GM18498 (cell line): ENCODE results near the gene UNC5C.

Experiments used
- ATAC-seq: cut with Tn5 transposase; IDR thresholded peaks from one replicate; pipeline ENCODE4 v1.9.1; 2021; ENCODE audit warnings: mild to moderate bottlenecking, moderate library complexity; ENCODE audit not compliant: unreplicated experiment

The UNC5C gene

GRCh38 chr4:95524184-95524583 is 24.6 kb downstream of the UNC5C start:
- no peak for ATAC-seq

DNA sequence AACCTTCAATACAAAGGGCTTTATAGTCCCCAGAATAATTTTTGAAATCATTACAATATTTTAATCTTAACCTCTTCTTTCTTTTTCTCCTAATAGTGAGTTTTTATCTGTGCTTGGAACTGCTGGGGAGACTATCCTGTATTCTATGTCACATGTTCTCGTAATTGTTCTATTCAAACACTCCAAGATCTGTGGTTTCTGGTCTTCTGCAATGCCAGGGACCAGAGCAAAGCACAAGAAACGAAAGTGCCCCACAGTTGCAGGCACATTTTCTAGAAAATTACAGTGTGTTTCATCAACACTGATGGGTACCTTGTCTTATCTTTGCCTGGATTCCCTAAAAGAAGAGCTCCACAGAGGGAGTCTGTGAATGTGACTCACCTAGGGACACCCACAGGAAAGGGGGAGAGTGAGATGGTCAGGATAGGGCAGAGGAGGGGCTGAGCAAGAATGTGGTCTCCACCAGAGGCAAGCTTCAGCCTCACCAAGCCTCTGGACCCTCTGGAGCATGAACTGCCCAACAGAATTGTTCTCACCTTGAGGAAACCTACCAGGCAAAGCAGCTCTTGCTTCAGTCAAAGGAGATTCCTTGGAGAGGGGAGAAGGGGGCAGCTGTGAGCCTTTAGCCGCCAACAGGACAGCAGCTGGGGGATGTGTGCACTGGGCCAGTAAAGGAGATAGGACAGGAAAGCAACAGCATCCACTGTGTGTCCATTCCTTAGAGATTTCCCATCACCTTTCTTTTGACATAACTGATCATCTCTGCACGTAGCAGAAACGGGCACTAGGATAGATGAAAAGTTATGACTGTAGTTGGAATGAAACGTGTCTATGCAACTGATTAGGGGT is 25.9 kb downstream of the UNC5C start:
- no peak for ATAC-seq

DNA sequence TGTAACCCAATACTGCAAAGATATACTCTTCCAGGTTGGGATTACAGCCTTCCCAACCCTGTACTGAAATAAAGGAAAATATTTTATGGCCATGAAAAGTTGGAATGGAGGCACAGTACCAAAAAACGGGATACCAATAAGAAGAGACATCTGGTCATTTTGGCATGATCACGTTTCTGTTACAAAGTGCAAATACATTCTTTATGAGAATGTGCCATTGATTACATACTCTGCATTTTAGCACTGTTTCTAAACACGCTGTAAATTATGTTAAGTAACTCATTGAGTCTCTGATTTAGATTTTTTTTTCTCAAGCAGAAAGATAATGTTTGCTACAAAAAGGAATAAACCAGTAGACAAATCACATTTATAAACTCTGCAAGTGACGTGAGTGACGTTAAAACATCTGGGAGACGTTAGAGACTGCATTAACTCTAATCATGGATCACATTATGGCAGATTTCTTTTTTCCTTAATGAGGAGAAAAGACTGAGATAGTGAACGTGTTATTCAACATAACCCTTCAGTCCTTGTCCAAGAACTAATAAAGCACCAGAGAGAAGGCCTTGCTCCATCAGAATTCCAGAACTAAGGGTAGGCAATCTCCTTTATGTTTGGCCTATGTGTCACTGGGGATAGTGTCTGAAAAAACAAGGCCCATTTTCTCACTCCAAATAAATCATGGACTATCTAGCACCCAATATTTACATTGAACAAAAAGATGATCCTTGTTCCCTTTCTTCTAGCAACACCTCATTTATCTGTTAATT is 31.0 kb downstream of the UNC5C start:
- ATAC-seq, result no peak

DNA sequence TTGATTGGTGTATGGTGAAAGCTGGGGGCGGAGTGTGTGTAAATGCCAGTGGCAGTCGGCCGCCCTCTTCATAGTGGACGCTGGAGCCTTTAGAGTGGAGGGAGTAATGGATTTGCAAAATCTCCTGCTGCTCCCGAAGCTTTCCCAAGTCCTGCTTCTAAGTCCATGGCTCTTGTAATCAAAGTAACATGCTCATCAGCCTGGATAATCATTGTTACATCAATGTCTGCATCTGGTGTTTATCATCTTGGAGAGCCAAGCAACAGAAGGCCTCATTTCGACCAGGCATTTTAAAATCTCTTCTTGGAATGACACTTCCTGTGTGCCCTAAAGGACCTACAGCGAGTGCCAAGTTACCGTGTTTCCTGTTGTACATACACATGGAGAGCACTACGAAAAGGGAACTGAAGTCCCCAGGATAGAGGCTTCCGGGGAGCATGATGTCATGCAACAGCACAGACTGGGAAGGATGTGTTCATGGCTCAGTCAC is 32.2 kb downstream of the UNC5C start:
- ATAC-seq, result no peak

DNA sequence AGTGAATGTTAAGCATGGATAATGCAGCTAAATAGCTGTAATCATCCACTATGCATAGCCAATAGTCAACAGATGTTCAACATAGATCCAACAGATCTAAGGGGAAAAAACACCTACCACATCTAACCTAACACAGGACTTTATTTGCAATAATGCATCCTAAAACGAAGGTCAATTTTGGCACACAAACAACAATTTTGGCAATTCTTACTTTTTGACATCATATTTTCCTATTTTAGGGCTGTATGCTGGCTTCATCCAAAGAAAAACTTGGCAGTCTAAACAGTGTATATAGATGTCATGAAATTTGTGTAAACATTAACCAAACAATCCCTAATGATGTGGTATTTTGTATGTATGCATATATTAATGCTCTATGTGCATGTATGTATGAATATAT is 33.2 kb downstream of the UNC5C start:
- no peak for ATAC-seq

DNA sequence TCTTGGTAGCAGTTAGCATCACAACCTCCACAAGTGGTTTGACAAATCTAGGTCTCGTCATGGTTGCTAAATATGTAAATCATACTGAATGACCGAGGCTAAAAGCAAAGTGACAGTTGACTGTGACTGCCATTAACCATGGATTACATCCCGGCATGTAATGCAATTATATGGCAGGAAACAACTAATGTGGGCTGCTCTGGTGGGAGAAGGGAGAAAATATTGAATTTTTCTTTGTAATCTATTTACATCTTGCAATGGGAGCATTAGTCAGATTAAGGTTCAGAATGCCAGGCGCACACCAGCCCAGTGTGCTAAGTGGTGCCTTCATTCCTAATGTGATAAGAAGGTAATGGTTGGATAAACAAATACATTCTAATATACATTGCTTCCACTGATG is 35.8 kb downstream of the UNC5C start:
- no peak for ATAC-seq

DNA sequence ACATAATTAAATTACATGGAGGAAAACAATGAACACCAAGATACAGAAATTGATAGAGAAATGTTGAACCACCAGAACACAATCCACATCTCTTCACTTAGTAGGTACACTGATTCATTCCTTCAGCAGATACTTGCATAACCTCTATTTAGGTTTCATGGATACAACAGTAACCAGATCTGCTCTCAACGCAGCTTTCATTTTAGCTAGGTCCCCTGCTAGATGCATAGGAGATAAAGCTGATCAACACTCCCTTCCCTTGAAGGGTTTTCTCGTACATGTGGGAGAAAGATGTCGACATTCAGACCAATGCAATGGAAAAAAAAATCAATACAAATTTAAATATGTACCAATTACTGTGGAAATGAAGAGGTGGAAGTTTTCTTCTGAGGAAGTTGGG is 37.3 kb downstream of the UNC5C start:
- ATAC-seq, result no peak

GRCh38 chr4:95510877-95511276 is 37.9 kb downstream of the UNC5C start:
- no peak for ATAC-seq

- ATAC-seq, result no peak
Observed at GRCh38 chr4:95510145-95510544, 38.6 kb downstream of the UNC5C start.

DNA sequence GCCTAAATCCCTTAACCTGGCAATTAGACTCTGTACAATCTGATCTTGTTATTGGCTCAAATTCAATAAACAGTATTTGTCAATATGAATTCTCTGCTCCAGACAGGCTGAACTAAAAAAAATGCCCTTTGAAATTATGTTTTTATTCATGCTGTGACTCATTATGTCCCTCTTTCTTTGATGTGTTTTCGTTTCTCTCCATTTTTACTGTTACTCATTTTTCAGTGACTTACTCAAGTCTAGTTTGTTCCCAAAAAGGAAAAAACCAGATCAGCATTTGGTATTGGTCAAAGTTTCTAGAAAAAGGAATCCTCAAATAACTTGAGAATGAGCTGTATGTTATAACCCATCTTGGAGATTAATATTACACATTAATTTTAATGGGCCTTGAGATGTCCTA is 40.4 kb downstream of the UNC5C start:
- ATAC-seq, result no peak

- ATAC-seq, result no peak
Observed at GRCh38 chr4:95507561-95507960, 41.2 kb downstream of the UNC5C start.

DNA sequence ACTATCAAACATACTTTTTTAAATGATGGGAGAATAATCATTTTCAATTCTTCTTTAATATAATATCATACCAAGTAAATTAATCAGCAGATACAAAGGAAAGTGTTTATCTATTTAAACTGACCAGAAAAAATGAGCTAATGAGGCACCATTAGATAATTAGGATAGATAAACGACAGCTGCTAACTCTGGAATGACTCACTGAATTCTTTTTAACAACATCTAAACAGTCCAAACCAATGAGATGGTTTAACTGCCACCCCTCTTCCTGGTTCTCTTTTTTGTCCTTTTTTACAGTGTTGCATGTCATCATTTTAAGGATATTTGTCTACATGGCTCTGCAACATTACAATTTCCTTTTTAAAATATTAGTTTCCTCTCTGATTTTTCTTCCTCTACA is 41.6 kb downstream of the UNC5C start:
- ATAC-seq, result no peak

DNA sequence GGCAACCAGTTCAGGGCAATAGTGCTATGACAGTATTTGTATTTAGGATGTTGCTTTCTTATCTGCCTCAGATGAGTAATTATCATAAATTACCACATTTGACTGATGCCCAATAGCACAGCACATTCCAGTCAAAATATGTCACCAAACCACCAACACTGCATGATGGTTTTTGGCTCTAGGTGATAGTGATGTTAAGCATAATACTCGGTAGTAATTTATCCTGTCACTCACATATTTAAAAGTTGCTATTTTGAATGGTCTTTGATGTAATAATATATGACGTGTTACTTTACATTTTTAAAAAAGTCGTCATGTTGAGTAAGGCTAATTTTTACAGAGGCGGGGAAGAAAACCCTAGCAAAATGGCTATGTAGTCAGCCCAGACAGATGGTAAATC is 42.5 kb downstream of the UNC5C start:
- ATAC-seq, result no peak

- ATAC-seq, result no peak
Observed at GRCh38 chr4:95505799-95506198, 43.0 kb downstream of the UNC5C start.

DNA sequence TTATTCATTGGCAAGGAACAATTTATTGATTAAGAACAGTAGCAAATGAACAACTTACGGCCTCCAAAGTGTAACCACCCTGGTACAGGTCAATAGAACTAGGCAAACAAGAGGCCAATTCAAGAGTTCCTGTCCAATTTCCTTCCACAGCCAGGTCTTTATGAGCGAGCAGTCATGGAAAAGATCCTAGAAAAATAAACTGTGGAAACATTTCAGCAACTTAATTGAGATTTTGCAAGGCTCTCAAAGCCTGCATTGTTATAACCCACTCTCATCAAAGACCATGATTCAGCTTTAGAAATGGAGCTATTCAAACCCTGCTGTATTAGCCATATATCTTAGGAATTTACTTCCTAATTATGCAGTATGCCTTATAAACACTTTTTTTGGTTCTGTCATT is 43.6 kb downstream of the UNC5C start:
- ATAC-seq, result no peak

DNA sequence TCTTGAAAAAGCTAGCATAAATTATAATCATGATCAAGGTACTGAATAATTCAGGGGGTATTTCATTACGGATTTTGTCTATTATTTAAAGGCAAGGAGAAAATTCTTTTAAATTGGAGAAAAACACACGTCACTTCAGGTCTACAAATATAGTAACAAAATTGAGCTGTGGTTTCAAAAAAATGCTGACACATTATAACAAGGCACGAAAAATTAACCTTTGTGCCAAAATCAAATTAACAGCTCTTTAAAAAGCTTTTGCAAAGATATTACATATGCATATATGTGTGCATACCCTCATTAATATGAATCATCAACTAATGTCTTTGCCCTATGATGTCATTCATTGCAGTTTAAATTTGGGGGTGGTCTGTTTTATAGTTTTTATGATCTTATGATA is 44.3 kb downstream of the UNC5C start:
- no peak for ATAC-seq

DNA sequence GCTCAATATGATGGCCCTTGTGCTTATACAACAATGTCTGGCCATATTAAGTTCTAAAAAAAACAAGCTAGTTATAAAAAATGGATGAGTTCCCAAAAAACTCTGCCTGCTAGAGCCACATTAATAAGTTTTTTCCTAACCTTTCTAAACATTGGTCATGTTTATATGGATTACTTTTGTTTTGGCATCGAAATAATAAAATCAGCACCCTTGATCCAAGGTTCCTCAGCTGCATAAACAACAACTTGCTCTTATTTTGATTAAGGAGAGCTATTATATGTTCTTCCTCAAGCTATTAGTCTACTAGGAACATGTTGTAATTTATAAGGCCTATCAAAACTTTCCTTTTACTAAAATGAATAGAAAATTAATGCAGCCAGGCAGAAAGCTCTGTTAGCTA is 48.4 kb downstream of the UNC5C start:
- ATAC-seq, result no peak

DNA sequence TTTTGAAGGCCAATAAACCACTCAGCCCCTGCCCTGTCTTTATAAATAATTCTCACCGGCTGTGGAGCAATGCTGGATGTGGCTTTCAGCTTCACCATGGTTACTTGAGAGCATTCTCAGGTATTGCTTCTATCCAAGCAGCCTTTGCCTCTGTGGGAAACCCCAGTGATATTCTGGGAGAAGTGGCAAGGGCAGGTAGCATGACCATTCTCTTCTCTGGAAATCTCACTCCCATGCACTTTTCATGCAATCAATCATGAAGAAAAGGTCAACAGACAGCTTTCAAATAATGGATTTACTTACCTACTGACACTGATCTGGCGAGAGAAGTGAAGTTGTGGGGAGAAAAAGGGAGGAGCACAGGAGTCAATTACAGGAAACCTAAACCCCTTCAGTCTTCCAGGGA is 49.5 kb downstream of the UNC5C start:
- no peak for ATAC-seq

GRCh38 chr4:95494186-95494585 is 54.6 kb downstream of the UNC5C start:
- no peak for ATAC-seq

DNA sequence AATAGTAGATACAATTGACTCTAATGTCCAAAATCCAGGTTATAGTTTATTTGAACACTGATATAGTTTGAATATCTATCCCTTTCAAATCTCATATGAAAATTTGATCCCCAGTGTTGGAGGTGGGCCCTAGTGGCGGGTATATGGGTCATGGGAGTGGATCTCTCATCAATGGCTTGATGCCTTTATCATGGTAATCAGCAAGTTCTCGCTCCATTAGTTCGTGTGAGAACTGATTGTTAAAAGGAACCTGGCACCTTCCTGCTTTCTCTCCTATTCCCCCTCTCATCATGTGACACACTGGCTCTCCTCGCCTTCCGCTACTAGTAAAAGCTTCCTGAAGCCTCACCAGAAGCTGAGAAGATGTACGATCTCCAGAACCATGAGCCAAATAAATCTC is 70.1 kb downstream of the UNC5C start:
- no peak for ATAC-seq

DNA sequence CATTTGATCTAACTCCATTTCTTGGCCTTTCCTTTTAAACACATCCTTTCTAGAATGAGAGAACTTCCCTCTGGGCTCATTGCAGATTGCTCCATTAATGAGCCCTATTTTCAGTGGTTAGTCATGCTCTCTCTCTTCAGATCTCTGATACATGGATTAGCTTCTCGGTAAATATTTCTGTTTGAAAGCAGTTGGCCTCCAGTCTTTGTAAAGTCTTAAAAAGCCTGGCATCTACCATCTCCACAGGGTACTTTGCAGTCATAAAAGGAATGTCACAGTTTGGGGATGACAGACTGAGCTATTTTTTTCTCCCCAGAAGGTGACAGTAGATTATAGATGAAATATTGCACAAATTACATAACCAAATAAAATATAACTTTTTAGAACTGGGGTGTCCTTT is 72.7 kb downstream of the UNC5C start:
- ATAC-seq, result no peak

DNA sequence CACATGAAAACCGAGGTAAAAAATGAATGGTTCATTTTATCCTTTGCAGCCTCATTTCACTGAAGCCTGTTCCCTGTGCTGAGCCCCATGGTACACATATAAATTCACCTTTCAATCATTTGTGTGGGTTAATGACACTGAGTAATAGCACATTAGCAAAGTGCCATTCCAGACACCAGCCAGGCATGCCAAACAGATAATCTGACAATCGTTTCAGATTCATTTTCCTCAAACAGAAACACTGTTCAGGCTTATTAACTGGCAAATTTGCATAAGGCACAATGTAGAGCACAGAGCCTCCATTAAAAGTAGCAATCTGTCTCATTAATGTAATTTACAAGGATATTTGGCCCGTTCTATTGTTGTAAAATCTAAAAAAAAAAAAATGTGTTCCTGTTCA is 76.2 kb downstream of the UNC5C start:
- ATAC-seq, result no peak
